ENCODE data around the gene GUCA2A. TPM values are rescaled to one million over a fixed set of nuclear protein-coding genes. Genes with fewer than 3 reads are reported as not detected.
A peak's percentile ranks its signal among the peaks of the same experiment; 100 is the strongest.

The GUCA2A gene
- total RNA-seq, 1 donor from 2014 or later: not detected

DNA sequence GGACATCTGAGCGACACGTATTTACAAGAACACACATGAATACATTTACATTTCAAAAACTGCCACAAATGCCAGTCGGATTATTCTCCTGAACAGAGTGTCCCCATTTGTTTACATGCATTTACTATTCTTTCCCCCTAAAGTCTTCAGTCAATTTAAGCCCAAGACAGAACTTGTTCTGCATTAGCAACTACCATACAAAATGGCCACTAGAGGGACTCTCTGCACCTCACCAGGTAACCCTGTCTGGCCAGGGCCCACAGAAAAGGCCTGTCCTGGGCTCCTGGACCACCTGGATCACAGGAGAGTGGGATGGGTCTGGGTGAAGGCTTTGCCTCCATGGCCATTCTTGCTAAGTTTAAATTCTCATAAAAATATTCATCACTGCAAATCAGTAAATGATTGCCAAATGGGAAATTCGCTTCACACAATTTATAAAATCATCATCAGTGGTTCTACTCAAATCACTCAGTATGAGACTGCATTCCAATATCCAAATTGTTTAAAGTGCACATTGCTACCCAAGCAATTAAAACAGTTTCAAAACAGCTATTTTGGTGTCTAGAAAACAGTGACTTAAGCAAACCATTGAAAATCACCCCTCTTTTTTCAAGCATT is 12.5 kb upstream of the GUCA2A start:
- peak; percentile 63 for DNase-seq

GRCh38 chr1:42175314-42176054 is 10.9 kb upstream of the GUCA2A start:
- DNase-seq: no peak

DNA sequence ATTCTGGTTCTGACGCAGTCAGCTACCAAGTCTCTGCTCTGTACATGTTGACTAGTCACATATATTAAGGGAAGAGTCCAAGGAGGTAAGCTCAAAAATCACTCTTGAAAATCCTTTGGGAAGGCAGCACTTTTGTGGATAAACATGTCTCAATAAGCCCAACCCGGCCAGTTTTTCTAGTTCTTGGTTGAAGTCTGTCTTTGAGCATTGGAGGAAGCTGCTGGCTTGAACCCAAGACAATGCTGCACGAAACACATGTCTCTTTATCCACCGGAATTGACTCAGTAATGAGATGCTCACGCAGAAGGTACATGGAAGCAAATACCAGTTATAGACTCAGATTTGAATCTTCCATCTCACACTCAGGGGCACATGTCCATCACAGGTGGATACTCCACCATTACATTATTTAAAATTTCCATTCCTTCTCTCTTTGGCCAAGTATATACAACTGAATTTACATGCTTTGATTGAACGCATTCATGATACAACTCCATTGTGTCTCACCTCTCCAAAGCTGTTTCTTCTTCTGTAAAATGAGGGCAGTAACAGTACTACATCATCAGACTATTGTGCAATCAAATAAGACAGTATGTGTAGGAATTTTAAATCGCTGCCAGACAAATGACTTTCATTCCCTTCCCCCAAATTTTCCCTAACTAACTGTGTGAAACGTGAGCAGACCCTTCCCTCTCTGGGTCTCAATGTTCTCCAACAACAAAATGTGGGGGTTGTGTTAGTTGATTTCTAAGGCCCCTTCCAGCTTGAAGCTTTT is 9.6 kb upstream of the GUCA2A start:
- DNase-seq: peak; percentile 84

DNA sequence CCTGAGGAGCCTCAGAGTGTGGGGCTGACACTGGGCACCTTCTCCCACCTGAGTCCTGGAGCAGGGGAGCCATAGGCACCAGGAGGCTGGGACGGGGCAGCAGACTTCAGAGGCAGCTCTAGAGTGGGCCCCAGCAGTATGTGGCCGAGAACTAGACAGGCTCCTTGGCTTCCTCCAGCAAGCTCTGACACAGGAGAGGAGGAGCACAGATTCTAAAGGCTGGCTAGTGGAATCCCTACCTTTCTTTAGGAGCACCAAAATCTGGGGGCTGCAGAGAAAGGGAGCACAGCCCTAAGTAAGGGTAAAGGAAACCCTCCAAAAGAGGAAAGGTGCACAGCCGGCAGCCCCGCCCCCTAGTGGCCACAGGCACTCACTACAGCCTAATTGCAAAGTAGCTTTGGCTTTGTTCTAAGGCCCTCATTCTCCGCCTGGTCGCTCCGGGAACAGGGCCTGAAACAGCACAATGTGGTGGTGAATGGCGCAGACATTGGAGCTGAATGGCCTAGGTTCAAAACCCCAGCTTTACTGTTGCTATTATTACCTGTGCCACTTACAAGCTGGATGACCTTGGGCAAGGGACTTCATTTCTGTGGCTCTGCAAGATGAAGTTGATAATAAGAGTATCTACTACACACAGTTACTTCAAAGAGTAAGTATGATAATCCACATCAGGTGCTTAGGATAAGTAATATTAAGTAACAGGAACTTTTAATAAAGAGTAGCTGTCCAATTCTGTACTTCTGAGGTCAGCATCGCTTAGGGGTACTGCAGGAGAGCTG is 8.8 kb upstream of the GUCA2A start:
- DNase-seq: peak; percentile 82

GRCh38 chr1:42172381-42173133 is 8.0 kb upstream of the GUCA2A start:
- peak; percentile 38 for DNase-seq

DNA sequence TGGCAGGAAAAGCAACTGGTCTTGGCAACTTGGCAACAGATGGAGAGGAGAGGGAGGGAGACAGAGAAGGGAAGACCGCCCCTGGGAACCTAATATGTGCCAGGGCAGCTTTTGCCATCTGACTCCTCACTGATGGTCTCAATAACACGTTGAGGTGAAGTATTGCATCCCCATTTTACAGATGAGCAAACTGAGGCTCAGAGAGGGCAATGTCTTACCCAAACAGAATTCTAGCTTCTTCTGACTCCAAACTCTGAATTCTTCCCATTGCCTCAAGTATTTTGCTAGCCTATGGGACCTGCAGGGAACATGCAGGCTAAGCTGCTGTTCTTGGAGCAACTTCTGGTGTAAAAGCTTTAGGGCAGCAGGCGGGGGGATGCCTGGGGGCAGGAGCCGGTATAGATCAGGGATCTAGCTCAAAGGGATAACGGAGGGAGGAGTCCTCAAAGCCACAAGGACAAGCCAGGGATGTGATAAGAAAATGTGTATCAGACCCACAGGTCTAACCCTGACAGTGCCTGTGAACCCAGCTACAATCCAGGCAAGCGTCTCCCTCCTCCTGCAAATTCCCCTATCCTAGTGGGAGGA is 7.2 kb upstream of the GUCA2A start:
- no peak for DNase-seq

DNA sequence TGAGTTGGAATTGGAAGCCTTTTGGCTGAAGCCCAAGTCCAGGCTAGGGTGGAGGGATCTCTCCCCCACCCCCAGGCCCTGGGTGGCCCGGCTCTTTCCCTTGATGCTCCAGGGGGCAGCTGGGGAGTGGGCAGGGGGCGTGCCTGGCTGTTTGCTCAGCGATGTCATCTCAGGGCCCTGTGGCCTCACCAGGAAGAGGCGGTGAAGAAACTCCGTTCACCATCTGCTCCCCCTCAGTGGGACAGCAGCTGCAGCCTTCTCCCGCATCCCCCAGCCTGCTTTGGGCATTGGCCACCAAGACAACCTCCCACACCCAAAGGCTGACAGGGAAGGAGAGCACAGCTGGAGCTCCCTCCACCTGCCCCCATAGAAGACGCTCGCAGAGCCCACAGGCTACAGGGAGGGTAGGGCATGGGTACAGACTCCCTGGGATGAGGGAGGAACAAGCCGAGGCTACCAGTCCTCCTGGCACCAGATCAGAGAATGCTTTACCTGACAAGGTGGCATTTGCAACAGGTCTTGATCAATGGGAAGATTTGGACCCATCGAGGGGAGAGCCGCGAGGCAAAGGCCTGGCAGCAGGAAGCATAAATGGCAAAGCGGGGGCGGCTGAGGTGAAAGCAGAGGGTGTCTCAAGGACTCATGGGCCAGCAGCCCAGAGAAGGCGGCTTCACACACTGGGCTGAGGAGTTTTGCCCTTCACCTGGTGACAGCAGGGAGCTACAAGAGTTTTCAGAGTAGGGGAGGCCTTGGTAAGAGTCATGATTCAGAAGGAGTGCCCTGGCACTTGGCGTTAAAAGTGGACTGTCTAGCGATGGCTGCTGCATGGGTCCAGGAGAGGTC is 6.5 kb upstream of the GUCA2A start:
- DNase-seq: peak; percentile 89

GRCh38 chr1:42168763-42169162 is 4.2 kb upstream of the GUCA2A start:
- peak; percentile 78 for DNase-seq

GRCh38 chr1:42168391-42168670 is 3.8 kb upstream of the GUCA2A start:
- DNase-seq: no peak

DNA sequence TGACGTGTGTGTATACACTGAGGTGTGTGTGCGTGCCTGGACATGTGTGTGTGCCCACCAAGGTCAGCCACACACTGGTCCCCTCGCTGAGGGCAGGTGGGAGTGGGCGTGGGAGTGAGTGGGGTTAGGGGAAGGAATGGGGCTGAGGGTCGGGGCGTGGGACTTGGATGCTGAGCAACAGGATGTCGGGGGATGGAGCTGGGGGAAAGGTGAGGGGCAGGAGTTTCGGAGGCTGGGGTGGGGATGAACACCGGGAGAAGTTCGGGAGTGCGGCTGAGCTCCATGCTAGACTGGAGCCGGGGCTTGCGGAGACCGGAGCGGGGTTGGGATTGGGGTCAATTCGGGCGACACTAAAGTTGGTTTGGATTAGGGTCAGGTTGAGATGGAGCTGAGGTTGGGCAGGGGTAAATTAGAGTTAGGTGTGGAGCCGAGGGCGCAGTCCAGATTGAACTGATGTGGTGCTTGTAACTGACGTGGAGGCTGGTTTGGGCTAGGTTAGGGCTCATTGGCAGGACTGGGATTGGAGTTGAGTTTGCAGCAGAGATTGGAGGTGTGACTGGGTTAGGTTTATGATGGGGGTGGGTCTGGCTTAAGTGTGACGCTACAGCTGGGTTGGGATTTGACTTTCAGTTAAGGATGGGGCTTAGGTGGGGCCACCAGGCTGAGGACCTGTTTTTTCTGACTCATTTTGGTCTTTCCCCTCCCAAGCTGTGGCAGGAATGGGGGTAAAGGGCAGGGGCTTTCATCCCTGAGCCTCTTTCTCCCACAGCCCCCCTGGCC is 3.3 kb upstream of the GUCA2A start:
- DNase-seq: no peak

DNA sequence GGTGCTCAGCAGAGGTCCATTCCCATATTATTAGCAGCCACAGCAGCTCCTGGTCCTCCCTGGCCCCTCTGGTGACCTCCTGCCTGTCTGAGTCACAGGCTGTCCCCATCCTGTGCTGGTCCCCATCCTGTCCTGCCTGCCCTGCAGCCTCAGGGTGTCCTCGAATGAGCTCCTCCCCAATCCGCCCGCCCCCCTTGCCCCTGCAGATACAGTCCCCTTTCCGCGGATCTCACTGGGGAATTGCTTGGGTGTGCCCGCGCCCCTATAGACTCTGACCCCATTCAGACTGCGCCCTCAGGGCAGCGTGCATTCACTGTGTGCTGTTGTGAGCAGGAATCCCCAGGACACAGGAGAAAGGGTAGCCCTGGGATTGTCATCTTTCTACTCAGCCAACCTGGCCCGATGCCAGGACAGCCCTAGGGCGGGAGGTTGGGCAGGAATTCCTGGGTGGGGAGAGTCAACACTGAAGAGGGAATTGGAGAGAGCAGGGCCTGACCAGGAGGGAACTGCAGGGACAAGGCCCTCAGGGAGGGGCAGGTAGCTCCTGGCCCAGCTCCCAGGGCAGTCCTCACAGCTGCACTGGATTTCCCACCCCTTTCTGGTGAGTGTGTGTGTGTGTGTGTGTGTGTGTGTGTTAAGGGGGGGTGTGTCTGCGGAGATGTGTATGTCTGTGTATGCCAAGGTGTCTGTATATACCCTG is 1.1 kb upstream of the GUCA2A start:
- peak; percentile 88 for DNase-seq

DNA sequence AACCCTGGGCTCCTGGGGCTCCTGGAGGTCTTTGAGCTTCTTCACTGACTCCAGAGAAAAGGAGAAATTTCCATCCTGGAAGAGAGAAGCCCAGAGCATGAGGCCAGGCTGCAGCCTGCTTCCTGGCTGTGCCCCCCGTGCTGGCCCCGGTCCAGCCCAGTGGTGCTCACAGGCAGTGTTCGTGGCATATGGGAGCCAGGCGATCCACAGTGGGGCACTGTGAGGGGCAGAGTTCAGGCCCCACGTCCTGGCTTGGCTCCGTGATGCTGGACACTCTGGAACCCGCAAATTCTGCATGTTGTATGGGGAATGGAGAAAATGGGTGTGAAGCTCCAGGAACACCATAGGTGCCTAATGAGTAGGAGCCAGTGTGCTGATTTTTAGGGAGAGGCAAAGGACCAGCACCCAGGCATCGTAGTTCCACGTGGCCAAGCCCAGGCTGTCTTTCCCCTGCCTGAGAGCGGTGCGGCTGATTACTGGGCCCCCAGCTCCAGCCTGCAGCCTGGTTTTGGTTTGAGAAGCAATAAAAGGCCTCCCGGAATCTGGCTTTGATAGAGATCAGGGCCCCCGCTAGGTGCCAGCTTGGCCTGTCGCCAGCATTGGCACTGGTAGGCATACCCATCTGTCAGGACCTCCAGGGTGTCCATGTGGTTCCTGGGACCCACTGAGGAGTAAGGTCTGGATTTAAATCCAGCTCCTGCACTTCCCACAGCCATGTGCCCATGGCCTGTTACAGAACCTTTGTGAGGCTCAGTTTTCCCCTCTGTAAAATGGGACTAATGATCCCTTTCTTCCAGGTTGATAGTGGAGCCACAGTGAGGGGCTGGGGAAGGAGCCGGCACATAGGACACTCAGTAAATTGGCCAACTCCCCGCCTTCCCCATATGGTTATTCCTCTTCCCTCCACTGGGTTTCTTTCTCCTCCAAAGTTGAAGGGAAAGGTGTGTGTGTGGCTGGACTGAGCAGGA is 725 bp downstream of the GUCA2A start:
- no peak for DNase-seq

GRCh38 chr1:42163114-42163513 is 1.4 kb downstream of the GUCA2A start:
- DNase-seq: no peak

- no peak for DNase-seq
These were observed 2.4 kb downstream of the GUCA2A start for GRCh38 chr1:42162181-42162580.

- no peak for DNase-seq
These were observed 6.4 kb downstream of the GUCA2A start for GRCh38 chr1:42158189-42158588.

- DNase-seq: no peak
These were observed 6.9 kb downstream of the GUCA2A start for GRCh38 chr1:42157667-42158066.

DNA sequence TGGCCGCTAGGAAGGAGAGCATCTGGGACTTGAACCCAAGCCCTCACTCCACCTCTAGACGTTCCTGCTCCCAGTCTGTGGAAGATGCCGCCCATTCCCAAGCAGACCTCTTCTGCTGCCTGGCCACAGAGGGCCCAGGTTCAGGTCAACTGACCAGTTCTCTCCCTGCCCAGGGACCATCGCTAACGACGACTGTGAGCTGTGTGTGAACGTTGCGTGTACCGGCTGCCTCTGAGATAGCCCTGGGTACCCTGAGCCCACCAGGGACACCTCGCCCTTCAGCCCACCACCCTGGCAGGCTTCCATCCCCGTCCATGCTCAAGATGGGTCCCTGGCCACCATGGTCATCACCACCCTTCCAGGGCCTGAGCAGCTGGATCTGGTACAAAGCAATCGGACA is 9.2 kb downstream of the GUCA2A start:
- no peak for DNase-seq

DNA sequence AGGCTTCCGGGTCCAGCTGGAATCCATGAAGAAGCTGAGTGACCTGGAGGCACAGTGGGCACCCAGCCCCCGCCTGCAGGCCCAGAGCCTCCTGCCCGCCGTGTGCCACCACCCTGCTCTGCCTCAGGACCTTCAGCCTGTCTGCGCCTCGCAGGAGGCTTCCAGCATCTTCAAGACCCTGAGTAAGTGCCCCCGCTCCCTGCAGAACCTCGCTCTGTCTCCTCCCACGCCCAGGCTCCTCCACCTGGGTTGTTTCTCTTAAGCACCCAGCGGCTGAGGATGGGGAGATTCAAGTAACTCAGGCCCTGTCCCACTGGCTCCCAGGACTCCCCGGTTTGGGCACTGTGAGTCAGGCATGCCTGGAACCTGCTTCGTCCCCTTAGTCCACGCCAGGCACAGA is 9.9 kb downstream of the GUCA2A start:
- no peak for DNase-seq

Data from tongue (tissue), 2 donors.